Measurements from ENCODE around the gene ORC5.
"Not testable (repeated sequence)": the region's sequence is repeated elsewhere in the genome, so short reads cannot be mapped to it uniquely, and the experiment has no call there.

ORC5 gene

GRCh38 chr7:104207731-104208420 is at the start of gene ORC5:
Gene ORC5, minus strand, starts transcription at chr7:104208013. Its CDS starts 109 bp downstream, at chr7:104207904.
- DNase-seq = peak; percentile 87

- DNase-seq = no peak
These were observed 47.8 kb upstream of the ORC5 start for GRCh38 chr7:104255616-104256015.

GRCh38 chr7:104255194-104255593 is 47.4 kb upstream of the ORC5 start:
- no peak for DNase-seq

- DNase-seq = no peak
These were observed 46.9 kb upstream of the ORC5 start for GRCh38 chr7:104254696-104255095.

GRCh38 chr7:104252409-104253134 is 44.8 kb upstream of the ORC5 start:
- DNase-seq = no peak

- DNase-seq = no peak
These were observed 34.8 kb upstream of the ORC5 start for GRCh38 chr7:104242638-104243037.

GRCh38 chr7:104241538-104242209 is 33.9 kb upstream of the ORC5 start:
- DNase-seq = no peak

- no peak for DNase-seq
These were observed 33.3 kb upstream of the ORC5 start for GRCh38 chr7:104241135-104241534.

- peak; percentile 33 for DNase-seq
These were observed 32.6 kb upstream of the ORC5 start for GRCh38 chr7:104240401-104240800.

GRCh38 chr7:104234990-104235389 is 27.2 kb upstream of the ORC5 start:
- DNase-seq = not testable (repeated sequence)

- peak; percentile 41 for DNase-seq
These were observed 23.5 kb upstream of the ORC5 start for GRCh38 chr7:104231054-104232046.

- peak; percentile 46 for DNase-seq
These were observed 22.8 kb upstream of the ORC5 start for GRCh38 chr7:104230606-104231005.

GRCh38 chr7:104228442-104228841 is 20.6 kb upstream of the ORC5 start:
- no peak for DNase-seq

- DNase-seq = no peak
These were observed 17.6 kb upstream of the ORC5 start for GRCh38 chr7:104225451-104225850.

- DNase-seq = no peak
These were observed 9.8 kb upstream of the ORC5 start for GRCh38 chr7:104217620-104218019.

GRCh38 chr7:104209063-104209462 is 1.2 kb upstream of the ORC5 start:
- no peak for DNase-seq

GRCh38 chr7:104208421-104208780 is 588 bp upstream of the ORC5 start:
- no peak for DNase-seq

- no peak for DNase-seq
These were observed 474 bp downstream of the ORC5 start for GRCh38 chr7:104207348-104207730.

GRCh38 chr7:104206841-104207240 is 972 bp downstream of the ORC5 start:
- no peak for DNase-seq

GRCh38 chr7:104198673-104199278 is 9.0 kb downstream of the ORC5 start:
- no peak for DNase-seq

GRCh38 chr7:104196161-104196560 is 11.7 kb downstream of the ORC5 start:
- DNase-seq = no peak

- DNase-seq = no peak
These were observed 15.4 kb downstream of the ORC5 start for GRCh38 chr7:104192434-104192833.
